HG02588 (cell line): Measurements from ENCODE around the gene TMEM208.

Experiments used
- ATAC-seq: cut with Tn5 transposase; IDR thresholded peaks from one replicate; pipeline ENCODE4 v1.9.1; 2021; ENCODE audit warnings: mild to moderate bottlenecking, moderate library complexity; ENCODE audit not compliant: unreplicated experiment

TMEM208 gene

GRCh38 chr16:67271446-67271845 is 44.5 kb downstream of the TMEM208 start:
- no peak for ATAC-seq

GRCh38 chr16:67275321-67275720 is 48.4 kb downstream of the TMEM208 start:
- no peak for ATAC-seq

DNA sequence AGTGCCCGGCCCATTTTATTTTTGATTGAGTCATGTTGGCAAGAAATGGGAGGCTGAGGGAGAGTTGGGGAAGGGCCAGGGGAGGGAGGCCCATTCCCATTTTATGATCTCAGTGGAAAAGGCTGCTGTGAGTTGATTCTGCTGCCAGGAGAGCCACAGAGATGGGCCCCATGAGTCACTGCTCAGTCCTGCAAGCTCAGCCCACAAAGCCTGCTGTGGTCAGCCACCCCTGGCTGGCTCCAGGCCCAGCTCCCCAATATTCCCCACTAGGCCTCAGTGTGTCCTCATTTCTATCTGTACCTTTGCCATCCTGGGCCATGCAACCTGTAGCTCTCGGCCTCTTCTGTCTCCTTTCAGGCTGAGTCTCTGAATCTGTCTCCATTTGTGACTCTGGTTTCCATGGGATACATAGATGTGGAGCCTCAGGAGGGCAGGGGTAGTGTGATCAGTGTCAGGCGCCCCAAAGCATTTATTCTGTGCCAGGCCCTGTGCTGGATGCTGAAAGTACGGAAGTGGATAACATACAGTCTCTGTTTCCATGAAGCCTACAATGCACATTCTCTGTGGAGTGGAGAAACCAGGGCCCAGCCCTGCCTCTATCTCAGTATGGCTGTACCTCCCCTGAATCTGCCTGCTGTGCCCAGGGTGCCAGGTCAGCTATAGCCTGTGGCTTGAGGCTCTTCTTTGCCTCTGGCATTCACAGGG is 50.5 kb downstream of the TMEM208 start:
- no peak for ATAC-seq

DNA sequence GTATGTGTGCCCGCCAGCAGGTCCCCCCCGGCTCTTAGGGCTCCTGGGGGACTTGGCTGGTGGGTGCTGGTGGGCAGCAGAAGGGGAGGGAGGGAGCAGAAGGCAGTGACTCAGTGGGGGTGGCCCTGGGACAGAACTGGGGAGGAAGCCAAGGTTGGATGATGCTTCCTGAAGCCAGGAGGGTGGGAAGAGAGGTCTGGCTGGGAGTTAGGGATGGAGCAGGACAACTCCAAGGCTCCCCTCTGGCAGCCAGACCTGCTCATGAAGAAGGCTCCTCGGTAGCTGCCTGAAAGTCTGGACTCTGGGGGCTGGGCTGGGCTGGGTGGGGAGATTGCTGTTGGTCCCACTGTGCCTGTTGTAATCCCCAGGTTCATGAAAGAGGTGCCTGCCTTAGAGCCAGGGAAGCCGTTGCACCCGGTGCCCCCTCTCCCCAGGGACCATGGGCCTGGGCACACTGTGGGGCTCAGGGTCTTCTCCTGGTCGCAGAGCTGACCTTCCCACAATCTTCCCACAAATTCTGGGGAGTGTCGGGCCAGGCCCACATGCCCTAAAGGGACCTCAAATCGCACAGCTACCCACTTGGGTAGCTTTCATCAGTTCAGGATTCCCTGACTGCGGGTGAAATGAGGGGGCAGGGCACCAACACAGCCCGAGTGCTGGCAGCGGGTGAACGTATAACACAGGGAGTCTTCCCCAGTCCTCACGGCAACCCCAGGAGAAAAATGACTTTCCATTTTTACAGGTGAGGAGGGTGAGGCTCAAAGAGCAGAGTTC is 51.3 kb downstream of the TMEM208 start:
- no peak for ATAC-seq
